HepG2 (cell line): ENCODE data around the gene FBRSL1. TPM values are rescaled to one million over a fixed set of nuclear protein-coding genes. Genes with fewer than 3 reads are reported as not detected.

Source experiments
- ATAC-seq: fragments of 200-7000 bp; cut with Tn5 transposase; 3 replicates; pipeline ENCODE4 v1.9.1; 2020; ENCODE audit warnings: mild to moderate bottlenecking, moderate library complexity
- BruUV-seq: library from RNA; stranded (reverse); fragments of 400-500 nt; replicated peaks from 2 replicates; lab custom pipeline; 2021; lab: Mats Ljungman, UMichigan
- CTCF ChIA-PET: fragments of 300-600 bp; formaldehyde crosslinking; extraction: SDS; loops from one replicate; lab custom pipeline; 2021; ENCODE audit warnings: low total read pairs, inconsistent platforms, low intra/inter-chr PET ratio; lab: Yijun Ruan, JAX
- POLR2A ChIA-PET: fragments of 350-600 bp; sonication (Branson Sonifier 250); formaldehyde crosslinking; loops from one replicate; lab custom pipeline; 2020; ENCODE audit warnings: antibody characterized with exemption, inconsistent platforms; lab: Yijun Ruan, JAX
- DNase-seq: peaks from one replicate; pipeline ENCODE4 v3.0.0-alpha.2; 2015; ENCODE audit warnings: low spot score
- FAIRE-seq: peaks from 3 replicates; lab custom pipeline; 2011; peaks lifted over from hg19 to GRCh38; lab: Jason Lieb, UNC
- H2AFZ ChIP-seq: one replicate; pipeline ENCODE4 v1.6.1; 2011; ENCODE audit warnings: low read length, inconsistent platforms
- H3K27ac ChIP-seq: fragments of 300-600 bp; 3 replicates; pipeline ENCODE4 v1.8.0; 2011; ENCODE audit warnings: mixed run types, mild to moderate bottlenecking, mixed read lengths, low read length, inconsistent platforms; ENCODE audit not compliant: insufficient read depth; ENCODE audit errors: extremely low read length
- H3K27me3 ChIP-seq, 2 experiments: fragments of 200-600 bp in 1 of 2; 2 replicates in 1 of 2; 3 replicates in 1 of 2; pipeline versions ENCODE4 v1.6.0 to v1.8.0; 2011; ENCODE audit warnings: low read length in 2 of 2, mild to moderate bottlenecking in 2 of 2, moderate library complexity in 2 of 2, inconsistent platforms in 1 of 2; ENCODE audit not compliant: insufficient read depth in 2 of 2, control insufficient read depth in 1 of 2
- H3K36me3 ChIP-seq, 2 experiments: fragments of 200-600 bp in 1 of 2; replicated peaks in 1 of 2; 2 replicates in 1 of 2; 3 replicates in 1 of 2; pipeline versions ENCODE4 v1.5.1 to v1.8.0; 2011; ENCODE audit warnings: low read length in 2 of 2, inconsistent platforms in 1 of 2; ENCODE audit not compliant: insufficient read depth in 2 of 2, control insufficient read depth in 1 of 2
- H3K4me1 ChIP-seq: 2 replicates; pipeline ENCODE4 v1.5.1; 2012; ENCODE audit warnings: low read length, inconsistent platforms; ENCODE audit not compliant: insufficient read depth
- H3K4me2 ChIP-seq: 2 replicates; pipeline ENCODE4 v1.6.0; 2011; ENCODE audit warnings: low read depth, low read length, inconsistent platforms
- H3K4me3 ChIP-seq, 3 experiments: fragments of 200-600 bp in 1 of 3; sonication (generic), shearing (Covaris generic) in 1 of 3; replicated peaks in 1 of 3; 2 replicates each; pipeline ENCODE4 v1.5.1; 2011 to 2016; ENCODE audit warnings: low read length in 3 of 3, inconsistent platforms in 2 of 3, low read depth in 2 of 3, mild to moderate bottlenecking in 2 of 3, control low read depth in 1 of 3, mixed read lengths in 1 of 3; ENCODE audit not compliant: insufficient read depth in 1 of 3
- H3K79me2 ChIP-seq: one replicate; pipeline ENCODE4 v1.6.1; 2011; ENCODE audit warnings: low read length, inconsistent platforms; ENCODE audit not compliant: insufficient read depth
- H3K9ac ChIP-seq: 2 replicates; pipeline ENCODE4 v1.6.0; 2011; ENCODE audit warnings: mild to moderate bottlenecking, low read depth, low read length, inconsistent platforms; ENCODE audit not compliant: insufficient read depth
- H3K9me3 ChIP-seq: 2 replicates; pipeline ENCODE4 v1.5.1; 2012; ENCODE audit warnings: mild to moderate bottlenecking, low read length
- H4K20me1 ChIP-seq: 2 replicates; pipeline ENCODE4 v1.6.0; 2011; ENCODE audit warnings: inconsistent platforms, mild to moderate bottlenecking, low read length, moderate library complexity; ENCODE audit not compliant: insufficient read depth
- FOXP4 ChIP-seq: sonication (generic); formaldehyde crosslinking; IDR thresholded peaks from 2 replicates; pipeline ENCODE4 v1.4.0; 2020; ENCODE audit warnings: missing genetic modification reagents
- GATA4 ChIP-seq: sonication (generic); IDR thresholded peaks from 2 replicates; pipeline ENCODE4 v1.6.1; 2016; ENCODE audit warnings: antibody characterized with exemption, low read depth, borderline replicate concordance
- KMT2A ChIP-seq: sonication (generic); formaldehyde crosslinking; IDR thresholded peaks from 2 replicates; pipeline ENCODE4 v1.4.0; 2020; ENCODE audit warnings: missing genetic modification reagents
- MBD4 ChIP-seq: IDR thresholded peaks from 2 replicates; pipeline ENCODE4 v1.6.1; 2012; ENCODE audit warnings: low read length, inconsistent platforms, borderline replicate concordance
- MED13 ChIP-seq: sonication (generic); formaldehyde crosslinking; IDR thresholded peaks from 2 replicates; pipeline ENCODE4 v1.5.0; 2020; ENCODE audit warnings: missing genetic modification reagents
- NFATC3 ChIP-seq: sonication (generic); formaldehyde crosslinking; IDR thresholded peaks from 2 replicates; pipeline ENCODE4 v1.5.1; 2020; ENCODE audit warnings: mild to moderate bottlenecking, missing genetic modification reagents
- PATZ1 ChIP-seq: sonication (generic); formaldehyde crosslinking; IDR thresholded peaks from 2 replicates; pipeline ENCODE4 v1.4.0; 2020; ENCODE audit warnings: missing genetic modification reagents
- SP2 ChIP-seq: sonication (generic); formaldehyde crosslinking; IDR thresholded peaks from 2 replicates; pipeline ENCODE4 v1.5.1; 2020; ENCODE audit warnings: mild to moderate bottlenecking, missing genetic modification reagents
- TCF7L2 ChIP-seq: IDR thresholded peaks from 2 replicates; pipeline ENCODE4 v1.6.1; 2011; ENCODE audit warnings: mild to moderate bottlenecking, low read depth, low read length, moderate library complexity
- ZNF343 ChIP-seq: sonication (generic); formaldehyde crosslinking; IDR thresholded peaks from 2 replicates; pipeline ENCODE4 v1.4.0; 2020; ENCODE audit warnings: mild to moderate bottlenecking, missing genetic modification reagents
- ZNF460 ChIP-seq: sonication (generic); formaldehyde crosslinking; IDR thresholded peaks from 2 replicates; pipeline ENCODE4 v1.5.1; 2020; ENCODE audit warnings: missing genetic modification reagents, mild to moderate bottlenecking, borderline replicate concordance
- ZNF558 ChIP-seq: sonication (generic); formaldehyde crosslinking; IDR thresholded peaks from 2 replicates; pipeline ENCODE4 v1.9.0; 2022; ENCODE audit warnings: mild to moderate bottlenecking, missing genetic modification reagents, borderline replicate concordance
- ZNF761 ChIP-seq: sonication (generic); formaldehyde crosslinking; conservative IDR thresholded peaks from 2 replicates; pipeline ENCODE4 v1.4.0; 2020; ENCODE audit warnings: mild to moderate bottlenecking, missing genetic modification reagents
- WGBS: methylation state at CpG from one replicate; pipeline ENCODE4 v1.1.6; 2017; ENCODE audit warnings: low lambda C conversion rate; 5-methylcytosine and 5-hydroxymethylcytosine counted together
- in situ Hi-C: cut with HindIII; loops from 2 replicates; pipeline ENCODE4 v1.10.0; 2017; ENCODE audit warnings: low pct_unique_long_range_greater_than_20kb; ENCODE audit not compliant: extremely low pct_ligation_motif_present
- intact Hi-C: fragments of 100-400 bp; cut with micrococcal nuclease; formaldehyde crosslinking; loops from one replicate; pipeline ENCODE4 v1.10.0; 2022; ENCODE audit not compliant: unreplicated experiment
- polyA plus RNA-seq, 8 experiments: library from polyadenylated mRNA; depleted of rRNA in 3 of 8; stranded (reverse) in 7 of 8; unstranded in 1 of 8; fragments of >200 nt; fragmentation: Illumina TruSeq in 4 of 8; extraction: Trizol in 4 of 8; gene quantifications; 2 replicates each; pipeline versions ENCODE4 v1.2.1 to v1.2.3, GENCODE V29; 2011 to 2016; ENCODE audit warnings: low read depth in 4 of 8, missing spikeins in 1 of 8, mixed read lengths in 1 of 8; ENCODE audit not compliant: insufficient read depth in 1 of 8
- total RNA-seq, 5 experiments: library from RNA; depleted of rRNA; stranded (reverse); fragments of >200 nt; fragmentation: Illumina TruSeq; extraction: Trizol; gene quantifications; 2 replicates each; pipeline ENCODE4 v1.2.3, GENCODE V29; 2016; ENCODE audit warnings: low read depth in 1 of 5

FBRSL1 gene
- total and polyA plus RNA-seq, 2 of the 13 experiments (the other 11 are each of a cell fraction or from before 2014, with no cell fraction given) = 3.6 to 7.9 TPM

- Histone ChIP-seq H3K4me2 (no peak overlapping the region), H3K4me3 (no peak overlapping the region), H3K36me3 (no peaks in the 10 kb centered on the region), H3K27me3 (peaks cover 32 to 91% of the 10 kb centered on the region in 2 experiments), H3K9ac (no peak overlapping the region), H3K79me2 (no peaks in the 10 kb centered on the region), H2AFZ (no peak overlapping the region), H3K9me3 (no peaks in the 10 kb centered on the region), H4K20me1 (no peaks in the 10 kb centered on the region), H3K27ac (no peak overlapping the region), H3K4me1 (peaks cover 15% of the 10 kb centered on the region)
- BruUV-seq = no TSS peak
- DNase-seq (no peak), ATAC-seq (no peak), FAIRE-seq (no peak)
- ChIA-PET CTCF (no interaction called here), POLR2A (no interaction called here)
- intact Hi-C loops = no loop called here
- TF ChIP-seq MED13 = no peak
- TF ChIP-seq PATZ1 (CRISPR knock-in tag) = no peak
- TF ChIP-seq ZNF460 (CRISPR knock-in tag) = no peak
- TF ChIP-seq MBD4 = no peak
- TF ChIP-seq GATA4 = no peak
- TF ChIP-seq TCF7L2 = no peak
- no peak for TF ChIP-seq ZNF558
- TF ChIP-seq ZNF343 = no peak
- TF ChIP-seq ZNF761 = no peak
- no peak for TF ChIP-seq KMT2A (CRISPR knock-in tag)
- TF ChIP-seq FOXP4 = no peak
- TF ChIP-seq SP2 (CRISPR knock-in tag) = no peak
- no peak for TF ChIP-seq NFATC3 (CRISPR knock-in tag)
- WGBS = 63% methylated on average over 8 of the region's 16 CpGs
- in situ Hi-C loops = no loop called here
Observed at GRCh38 chr12:132484891-132485441, 5.0 kb upstream of the FBRSL1 start.
